ENCODE data around the gene MAPK9. TPM values are rescaled to one million over a fixed set of nuclear protein-coding genes. Genes with fewer than 3 reads are reported as not detected.

Gene MAPK9
- total and polyA plus RNA-seq, 9 of the 15 experiments (the other 6 are each of a cell fraction or from before 2014, with no cell fraction given) = 4.8 to 58.0 (median 29.9) TPM

DNA sequence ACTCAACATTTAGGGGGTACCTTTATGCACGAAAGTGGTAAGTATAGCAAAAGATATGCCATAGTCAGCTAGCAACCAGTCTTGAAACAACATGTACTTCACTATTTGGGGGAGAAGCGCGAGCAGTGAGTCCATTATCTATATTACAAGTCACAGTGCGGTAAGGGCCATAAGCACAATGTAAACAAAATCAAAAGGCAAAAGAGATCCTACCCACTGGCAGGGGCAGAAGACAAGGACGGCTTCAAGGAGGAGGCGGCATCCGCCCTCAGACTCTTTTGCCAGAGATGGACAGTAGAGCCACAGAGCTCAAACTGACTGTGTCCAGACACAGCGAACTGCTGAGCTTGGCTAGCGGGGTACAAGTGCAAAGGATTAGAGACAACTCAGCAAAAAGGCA lies 9.6 kb downstream of the MAPK9 start (continued):
- TF ChIP-seq SREBF2 (CRISPR knock-in tag; IDR thresholded peaks at IDR 0.05) = no peak
- no peak for TF ChIP-seq HNRNPH1 (optimal IDR thresholded peaks at IDR 0.05; ENCODE audit: low read depth, low read length)
- TF ChIP-seq ELF4 (CRISPR knock-in tag; IDR thresholded peaks at IDR 0.05) = no peak
- no peak for TF ChIP-seq TGIF2 (CRISPR knock-in tag; IDR thresholded peaks at IDR 0.05)
- TF ChIP-seq ZNF197 (CRISPR knock-in tag; IDR thresholded peaks at IDR 0.05; ENCODE audit: low read depth) = no peak

DNA sequence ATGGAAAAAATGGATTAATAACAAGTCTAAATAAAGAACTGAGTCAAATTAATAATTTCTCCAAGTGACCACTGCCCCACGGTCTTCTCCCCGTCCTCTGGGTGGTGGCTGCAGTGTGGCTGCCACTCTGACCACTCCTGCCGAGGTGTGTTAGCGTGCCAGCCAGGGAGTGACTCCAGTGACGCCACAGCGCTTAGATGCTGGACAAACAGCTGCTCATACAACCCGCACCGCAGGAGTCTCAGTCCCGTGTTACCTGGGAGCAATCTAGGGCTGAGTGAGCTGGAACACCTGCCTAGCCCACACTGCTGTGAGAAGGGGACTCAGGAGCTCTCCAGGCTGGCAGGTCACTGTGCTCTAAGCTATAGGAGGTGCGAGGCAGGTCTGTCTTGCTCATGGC lies 10.2 kb downstream of the MAPK9 start:
- 91% methylated on average over 10 of the region's 10 CpGs for WGBS (ENCODE audit: insufficient coverage, low coverage, missing lambda C conversion rate)
- FAIRE-seq (no peak), ATAC-seq (no peak), DNase-seq (ENCODE audit: extremely low read depth in 1 of 4, low spot score in 3 of 4) (no peak)
- no peaks in the 10 kb centered on the region for H3K27me3 ChIP-seq (ENCODE audit: control insufficient read depth in 2 of 2, insufficient read depth in 2 of 2, low read length in 2 of 2)
- H3K79me2 ChIP-seq (ENCODE audit: control insufficient read depth, insufficient read depth, low read length) = no peaks in the 10 kb centered on the region
- no TSS peak for BruUV-seq (replicated peaks)
- no peak overlapping the region for H2AFZ ChIP-seq (ENCODE audit: low read depth, low read length)
- H3K4me1 ChIP-seq (replicated peaks in 1 of 2; ENCODE audit: control insufficient read depth in 2 of 2, insufficient read depth in 2 of 2, low read length in 2 of 2) = no peaks in the 10 kb centered on the region
- TF ChIP-seq XRCC4 (IDR thresholded peaks at IDR 0.05; ENCODE audit: extremely low read depth, insufficient read depth, insufficient read length) (no peak), FOXA3 (CRISPR knock-in tag; conservative IDR thresholded peaks at IDR 0.05 in 1 of 2, IDR thresholded peaks at IDR 0.05 in 1 of 2) (no peak), RBM22 (IDR thresholded peaks at IDR 0.05; ENCODE audit: low read depth, low read length, poor library complexity, severe bottlenecking) (no peak), ZBTB1 (CRISPR knock-in tag; IDR thresholded peaks at IDR 0.05; ENCODE audit: borderline replicate concordance, low read depth) (no peak), JUND (IDR thresholded peaks at IDR 0.05; ENCODE audit: borderline replicate concordance, low read depth, low read length) (no peak), JUND (tag; IDR thresholded peaks at IDR 0.05; ENCODE audit: borderline replicate concordance, low read depth, low read length) (no peak), ZNF507 (tag; conservative IDR thresholded peaks at IDR 0.05) (no peak)
- TF ChIP-seq, protein P1, sequence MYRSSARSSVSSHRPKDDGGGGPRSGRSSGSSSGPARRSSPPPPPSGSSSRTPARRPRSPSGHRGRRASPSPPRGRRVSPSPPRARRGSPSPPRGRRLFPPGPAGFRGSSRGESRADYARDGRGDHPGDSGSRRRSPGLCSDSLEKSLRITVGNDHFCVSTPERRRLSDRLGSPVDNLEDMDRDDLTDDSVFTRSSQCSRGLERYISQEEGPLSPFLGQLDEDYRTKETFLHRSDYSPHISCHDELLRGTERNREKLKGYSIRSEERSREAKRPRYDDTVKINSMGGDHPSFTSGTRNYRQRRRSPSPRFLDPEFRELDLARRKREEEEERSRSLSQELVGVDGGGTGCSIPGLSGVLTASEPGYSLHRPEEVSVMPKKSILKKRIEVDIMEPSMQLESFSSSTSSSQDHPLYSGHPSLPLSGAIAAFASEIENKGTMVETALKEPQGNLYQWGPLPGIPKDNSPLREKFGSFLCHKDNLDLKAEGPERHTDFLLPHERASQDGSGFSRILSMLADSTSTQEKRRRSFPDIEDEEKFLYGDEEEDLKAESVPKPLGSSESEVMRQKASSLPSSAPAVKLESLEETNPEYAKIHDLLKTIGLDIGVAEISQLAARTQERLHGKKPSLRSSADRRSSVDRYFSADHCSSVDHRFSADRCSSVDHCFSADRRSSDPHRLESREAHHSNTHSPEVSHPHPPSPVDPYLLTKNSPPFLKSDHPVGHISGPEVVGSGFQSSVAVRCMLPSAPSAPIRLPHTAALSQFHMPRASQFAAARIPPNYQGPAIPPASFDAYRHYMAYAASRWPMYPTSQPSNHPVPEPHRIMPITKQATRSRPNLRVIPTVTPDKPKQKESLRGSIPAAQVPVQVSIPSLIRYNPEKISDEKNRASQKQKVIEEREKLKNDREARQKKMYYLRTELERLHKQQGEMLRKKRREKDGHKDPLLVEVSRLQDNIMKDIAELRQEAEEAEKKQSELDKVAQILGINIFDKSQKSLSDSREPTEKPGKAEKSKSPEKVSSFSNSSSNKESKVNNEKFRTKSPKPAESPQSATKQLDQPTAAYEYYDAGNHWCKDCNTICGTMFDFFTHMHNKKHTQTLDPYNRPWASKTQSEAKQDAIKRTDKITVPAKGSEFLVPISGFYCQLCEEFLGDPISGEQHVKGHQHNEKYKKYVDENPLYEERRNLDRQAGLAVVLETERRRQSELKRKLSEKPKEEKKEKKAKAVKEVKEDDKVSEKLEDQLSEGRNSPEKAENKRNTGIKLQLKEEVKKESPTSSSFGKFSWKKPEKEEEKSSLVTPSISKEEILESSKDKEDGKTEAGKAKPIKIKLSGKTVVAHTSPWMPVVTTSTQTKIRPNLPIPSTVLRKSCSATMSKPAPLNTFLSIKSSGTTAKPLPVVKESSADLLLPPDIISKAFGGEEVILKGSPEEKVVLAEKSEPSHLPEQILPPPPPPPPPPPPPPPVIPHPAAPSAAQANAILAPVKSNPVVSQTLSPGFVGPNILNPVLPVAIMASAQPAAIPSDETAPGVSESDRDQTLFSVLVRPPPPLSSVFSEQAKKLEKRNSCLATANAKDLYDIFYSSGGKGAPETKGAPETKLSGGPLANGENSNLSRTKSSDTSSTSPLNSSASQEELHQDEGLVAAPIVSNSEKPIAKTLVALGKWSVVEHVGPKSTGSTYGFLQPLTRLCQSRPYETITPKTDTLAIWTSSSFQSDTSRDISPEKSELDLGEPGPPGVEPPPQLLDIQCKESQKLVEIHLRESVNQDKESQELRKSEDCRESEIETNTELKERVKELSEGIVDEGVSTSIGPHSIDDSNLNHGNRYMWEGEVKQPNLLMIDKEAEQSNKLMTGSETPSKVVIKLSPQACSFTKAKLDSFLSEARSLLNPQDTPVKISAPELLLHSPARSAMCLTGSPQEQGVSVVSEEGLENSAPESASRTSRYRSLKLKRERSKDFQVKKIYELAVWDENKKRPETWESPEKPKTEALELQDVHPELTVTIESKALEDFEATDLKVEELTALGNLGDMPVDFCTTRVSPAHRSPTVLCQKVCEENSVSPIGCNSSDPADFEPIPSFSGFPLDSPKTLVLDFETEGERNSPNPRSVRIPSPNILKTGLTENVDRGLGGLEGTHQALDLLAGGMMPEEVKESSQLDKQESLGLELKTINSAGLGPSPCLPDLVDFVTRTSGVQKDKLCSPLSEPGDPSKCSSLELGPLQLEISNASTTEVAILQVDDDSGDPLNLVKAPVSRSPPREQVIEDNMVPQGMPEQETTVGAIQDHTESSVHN (IDR thresholded peaks at IDR 0.05; ENCODE audit: borderline replicate concordance in 1 of 2, low read depth in 1 of 2) = no peak
- POLR2A ChIA-PET = interaction anchor here (0.8 to 1.6 kb wide), 2 partner anchors 9 to 13 kb away, joined by 3 to 5 read pairs; no protein-coding TSS in a partner anchor
- in situ Hi-C loops (cut with MboI) = no loop called here
- no peaks in the 10 kb centered on the region for H3K9me1 ChIP-seq (ENCODE audit: control insufficient read depth, insufficient read depth, low read length)
- H3K9me3 ChIP-seq (replicated peaks; ENCODE audit: control insufficient read depth, insufficient read depth, low read depth, low read length) = no peaks in the 10 kb centered on the region
- intact Hi-C loops (cut with micrococcal nuclease) = no loop called here
- H4K20me1 ChIP-seq (replicated peaks; ENCODE audit: control insufficient read depth, insufficient read depth, low read length) = no peaks in the 10 kb centered on the region
- H3K4me2 ChIP-seq (ENCODE audit: insufficient read depth, low read length) = no peak overlapping the region
- H3K27ac ChIP-seq (ENCODE audit: extremely low read depth, low read depth, low read length) = no peak overlapping the region
- no peak overlapping the region for H3K4me3 ChIP-seq
- H3K9ac ChIP-seq (ENCODE audit: insufficient read depth in 1 of 2, low read depth in 2 of 2, low read length in 2 of 2) = no peak overlapping the region
- CTCF ChIA-PET (ENCODE audit: low intra/inter-chr PET ratio) = no interaction called here
- H3K36me3 ChIP-seq (ENCODE audit: control insufficient read depth, insufficient read depth, low read length) = peaks cover 64% of the 10 kb centered on the region; the same call in 2 of the 3 replicates

Data from K562 (cell line).